Osteocyte (in vitro differentiated cells): Measurements from ENCODE around the gene TP73. TPM values are rescaled to one million over a fixed set of nuclear protein-coding genes. Genes with fewer than 3 reads are reported as not detected.

Source experiments
- DNase-seq: peaks from one replicate; pipeline ENCODE4 v3.0.0; 2021; ENCODE audit warnings: mixed read lengths; ENCODE audit not compliant: unreplicated experiment; ENCODE audit errors: extremely low spot score
- H3K27ac Mint-ChIP-seq: one replicate; pipeline ENCODE4 v1.8.0; 2021; ENCODE audit warnings: mild to moderate bottlenecking, mixed read lengths; ENCODE audit not compliant: unreplicated experiment
- H3K27me3 Mint-ChIP-seq: one replicate; pipeline ENCODE4 v1.8.0; 2021; ENCODE audit warnings: mixed read lengths; ENCODE audit not compliant: unreplicated experiment
- H3K36me3 Mint-ChIP-seq: one replicate; pipeline ENCODE4 v1.8.0; 2021; ENCODE audit warnings: mixed read lengths; ENCODE audit not compliant: unreplicated experiment
- H3K4me1 Mint-ChIP-seq: one replicate; pipeline ENCODE4 v1.8.0; 2021; ENCODE audit warnings: mixed read lengths; ENCODE audit not compliant: unreplicated experiment
- H3K4me3 Mint-ChIP-seq: one replicate; pipeline ENCODE4 v1.8.0; 2021; ENCODE audit warnings: mild to moderate bottlenecking, moderate library complexity, mixed read lengths; ENCODE audit not compliant: unreplicated experiment
- H3K9me3 Mint-ChIP-seq: one replicate; pipeline ENCODE4 v1.8.0; 2021; ENCODE audit warnings: mixed read lengths; ENCODE audit not compliant: unreplicated experiment
- CTCF ChIP-seq: fragments of 200-600 bp; sonication (generic); IDR thresholded peaks from 2 replicates; pipeline ENCODE4 v1.5.0; 2021; ENCODE audit warnings: antibody characterized with exemption, mild to moderate bottlenecking, moderate library complexity
- total RNA-seq: library from RNA; stranded (reverse); gene quantifications from 2 replicates; pipeline ENCODE4 v1.2.1, GENCODE V29; 2021

Gene TP73
- total RNA-seq, 1 donor from 2014 or later: 0.24 TPM

DNA sequence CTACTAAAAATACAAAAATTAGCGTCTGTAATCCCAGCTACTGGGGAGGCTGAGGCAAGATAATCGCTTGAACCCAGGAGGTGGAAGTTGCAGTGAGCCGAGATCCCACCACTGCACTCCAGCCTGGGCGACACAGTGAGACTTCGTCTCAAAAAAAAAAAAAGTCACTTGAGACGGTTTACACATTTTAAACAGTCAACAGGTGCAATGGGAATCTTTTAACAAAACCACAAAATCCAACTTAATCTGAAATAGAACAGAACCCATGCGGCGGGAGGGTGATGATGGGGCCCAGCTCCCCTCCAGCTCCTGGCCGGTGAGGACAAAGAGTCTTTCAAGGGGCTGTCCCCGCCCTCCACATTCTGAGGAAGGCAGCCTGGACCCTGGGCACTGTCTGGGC, 48.3 kb downstream of the TP73 start:
- DNase-seq: no peak
- Mint-ChIP-seq H3K27ac (no peak overlapping the region), H3K4me3 (no peak overlapping the region), H3K27me3 (peaks cover 24% of the 10 kb centered on the region), H3K4me1 (peaks cover 4% of the 10 kb centered on the region), H3K9me3 (no peaks in the 10 kb centered on the region), H3K36me3 (no peaks in the 10 kb centered on the region)
- no peak for TF ChIP-seq CTCF

- Mint-ChIP-seq H3K9me3 (no peaks in the 10 kb centered on the region), H3K36me3 (no peaks in the 10 kb centered on the region), H3K4me1 (peaks cover 2% of the 10 kb centered on the region), H3K4me3 (no peak overlapping the region), H3K27me3 (peaks cover 19% of the 10 kb centered on the region), H3K27ac (no peak overlapping the region)
- DNase-seq: no peak
- no peak for TF ChIP-seq CTCF
Measured at GRCh38 chr1:3702528-3702927, 50.2 kb downstream of the TP73 start.

- H3K4me3 Mint-ChIP-seq: no peak overlapping the region
- H3K9me3 Mint-ChIP-seq: no peaks in the 10 kb centered on the region
- H3K27ac Mint-ChIP-seq: no peak overlapping the region
- no peaks in the 10 kb centered on the region for H3K36me3 Mint-ChIP-seq
- no peak for DNase-seq
- no peak for TF ChIP-seq CTCF
- H3K27me3 Mint-ChIP-seq: peaks cover 19% of the 10 kb centered on the region
- peaks cover 2% of the 10 kb centered on the region for H3K4me1 Mint-ChIP-seq
Measured at GRCh38 chr1:3702990-3703728, 50.8 kb downstream of the TP73 start.

DNA sequence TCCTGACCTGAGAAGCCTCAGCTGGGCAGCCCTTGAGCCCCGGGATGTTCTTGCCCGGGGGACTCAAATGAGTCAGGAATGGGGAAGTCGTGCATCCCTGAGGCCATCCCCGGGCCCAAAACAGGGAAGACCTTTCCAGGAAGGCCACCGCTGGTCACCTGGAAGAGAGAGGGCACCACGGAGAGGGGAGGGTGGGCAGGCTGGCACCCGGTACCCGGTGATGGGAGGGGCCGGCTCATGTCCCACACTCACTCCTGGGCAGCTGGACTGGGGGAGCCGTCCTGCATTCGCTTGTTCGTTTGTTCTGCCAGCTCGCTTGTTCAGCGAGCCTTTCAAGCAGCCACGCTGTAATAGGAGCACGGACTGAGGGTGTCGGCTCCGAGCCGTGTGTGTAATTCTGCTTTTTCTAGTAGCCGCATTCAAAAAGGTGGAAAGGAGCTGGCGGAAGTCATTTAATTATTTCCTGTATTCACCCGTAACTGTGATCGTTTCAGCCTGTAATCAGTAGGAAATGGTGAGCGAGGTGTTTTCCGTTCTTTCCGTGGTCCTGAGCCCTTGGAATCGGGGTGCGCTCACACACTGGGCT, 51.6 kb downstream of the TP73 start:
- H3K9me3 Mint-ChIP-seq: no peaks in the 10 kb centered on the region
- DNase-seq: no peak
- H3K27ac Mint-ChIP-seq: no peak overlapping the region
- no peaks in the 10 kb centered on the region for H3K36me3 Mint-ChIP-seq
- TF ChIP-seq CTCF: no peak
- H3K4me3 Mint-ChIP-seq: no peak overlapping the region
- H3K27me3 Mint-ChIP-seq: peaks cover 19% of the 10 kb centered on the region
- H3K4me1 Mint-ChIP-seq: peaks cover 2% of the 10 kb centered on the region

DNA sequence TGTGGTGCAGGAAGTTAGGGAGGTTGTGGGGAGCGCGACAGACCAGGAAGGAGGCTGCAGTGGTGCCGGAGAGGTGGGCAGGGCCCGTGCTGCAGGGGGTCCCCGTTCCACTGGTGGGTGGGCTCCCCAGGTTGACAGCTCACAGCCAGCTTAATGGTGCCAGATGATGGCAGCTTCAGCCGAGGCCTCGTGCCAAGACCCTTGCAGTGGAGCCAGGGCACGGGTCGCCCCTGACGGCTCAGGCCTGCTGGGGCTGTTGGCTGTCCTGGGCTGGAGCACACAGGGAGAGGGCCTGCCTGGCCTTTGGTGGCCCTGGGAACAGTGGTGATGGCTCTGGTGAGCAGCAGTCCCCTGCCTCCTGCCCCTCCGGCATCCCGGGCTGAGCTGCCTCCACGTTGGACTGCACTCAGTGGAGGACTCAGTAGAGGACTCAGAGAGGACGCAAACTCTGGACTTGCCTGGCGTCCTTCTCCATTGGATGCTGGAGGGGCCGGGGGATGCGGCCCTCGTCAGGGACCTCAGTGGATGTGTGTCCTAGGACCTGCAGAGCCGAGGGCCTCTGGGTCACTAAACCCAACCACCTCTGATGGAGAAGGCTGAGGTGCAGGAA, 53.1 kb downstream of the TP73 start:
- Mint-ChIP-seq H3K4me1 (peaks cover 2% of the 10 kb centered on the region), H3K27me3 (peaks cover 11% of the 10 kb centered on the region), H3K27ac (no peak overlapping the region), H3K9me3 (no peaks in the 10 kb centered on the region), H3K4me3 (no peak overlapping the region), H3K36me3 (no peaks in the 10 kb centered on the region)
- TF ChIP-seq CTCF: no peak
- DNase-seq: no peak
